ENCODE data around the gene KLC1.

GRCh38 chr14:103623883-103624482 is 5.0 kb upstream of the KLC1 start:
- TF ChIP-seq POLR2A (IDR thresholded peaks at IDR 0.05; ENCODE audit: borderline replicate concordance, extremely low read depth, insufficient read depth, insufficient read length): no peak
- TF ChIP-seq CTCF (IDR thresholded peaks at IDR 0.05 in 2 of 3, conservative IDR thresholded peaks at IDR 0.05 in 1 of 3; ENCODE audit: borderline replicate concordance in 1 of 3, insufficient read depth in 1 of 3, low read depth in 2 of 3, low read length in 2 of 3): no peak
- TF ChIP-seq ZNF274 (IDR thresholded peaks at IDR 0.05; ENCODE audit: low read depth, low read length): no peak
- no peak for TF ChIP-seq EZH2 (IDR thresholded peaks at IDR 0.05)
- no peak for TF ChIP-seq POLR2AphosphoS5 (IDR thresholded peaks at IDR 0.05; ENCODE audit: low read depth, low read length)
- TF ChIP-seq RAD21 (IDR thresholded peaks at IDR 0.05; ENCODE audit: low read depth): no peak
- TF ChIP-seq ZFX (IDR thresholded peaks at IDR 0.05): no peak
- no peak for TF ChIP-seq SIN3A (IDR thresholded peaks at IDR 0.05; ENCODE audit: low read depth)

All from HCT116 (cell line).